Activated CD8-positive, alpha-beta T cell treated with anti-CD3 and anti-CD28 coated beads for 36 hours (primary cell): Measurements from ENCODE around the gene PIP5K1C. TPM values are rescaled to one million over a fixed set of nuclear protein-coding genes. Genes with fewer than 3 reads are reported as not detected.

Source experiments
- ATAC-seq: fragments of 200-7000 bp; cut with Tn5 transposase; one replicate; pipeline ENCODE4 v1.10.0; 2021; ENCODE audit warnings: mild to moderate bottlenecking, moderate library complexity
- CTCF ChIA-PET: fragments of 350-600 bp; sonication (Branson Sonifier 250); formaldehyde crosslinking; loops from one replicate; lab custom pipeline; 2021; ENCODE audit warnings: antibody characterized with exemption; lab: Charles Lee
- POLR2A ChIA-PET: fragments of 350-600 bp; sonication (Branson Sonifier 250); formaldehyde crosslinking; loops from one replicate; lab custom pipeline; 2021; ENCODE audit warnings: antibody characterized with exemption; lab: Charles Lee
- DNase-seq: peaks from one replicate; pipeline ENCODE4 v3.0.0-alpha.2; 2020
- H3K27ac Mint-ChIP-seq: one replicate; pipeline ENCODE4 v1.8.0; 2021; ENCODE audit warnings: mild to moderate bottlenecking, mixed read lengths
- H3K27me3 Mint-ChIP-seq: one replicate; pipeline ENCODE4 v1.8.0; 2021; ENCODE audit warnings: mixed read lengths
- H3K36me3 Mint-ChIP-seq: one replicate; pipeline ENCODE4 v1.8.0; 2021; ENCODE audit warnings: low read depth, mixed read lengths
- H3K4me1 Mint-ChIP-seq: one replicate; pipeline ENCODE4 v1.8.0; 2021; ENCODE audit warnings: low read depth, mixed read lengths
- H3K4me3 Mint-ChIP-seq: one replicate; pipeline ENCODE4 v1.8.0; 2021; ENCODE audit warnings: mild to moderate bottlenecking, moderate library complexity, mixed read lengths
- H3K9me3 Mint-ChIP-seq: one replicate; pipeline ENCODE4 v1.8.0; 2021; ENCODE audit warnings: mixed read lengths
- intact Hi-C: fragments of 100-400 bp; cut with micrococcal nuclease; formaldehyde crosslinking; loops from one replicate; pipeline ENCODE4 v1.10.0; 2022
- total RNA-seq, 2 experiments: library from RNA; stranded (reverse); gene quantifications; one replicate each; pipeline ENCODE4 v1.2.3, GENCODE V29; 2021
- TF ChIP-seq, protein P1 (sequence below): fragments of 200-600 bp; IDR thresholded peaks from one replicate; pipeline ENCODE4 v1.8.0; 2022; ENCODE audit warnings: antibody characterized with exemption, mild to moderate bottlenecking

The PIP5K1C gene
- total RNA-seq, 2 experiments from 2014 or later: 20.4 to 22.2 TPM

- H3K4me3 Mint-ChIP-seq: no peak overlapping the region
- peaks cover 42% of the 10 kb centered on the region for H3K4me1 Mint-ChIP-seq
- H3K9me3 Mint-ChIP-seq: peaks cover 7% of the 10 kb centered on the region
- no peak for ATAC-seq
- H3K27ac Mint-ChIP-seq: no peak overlapping the region
- intact Hi-C loops: no loop called here
- DNase-seq: no peak
- CTCF ChIA-PET: interaction anchor here (0.8 to 3.7 kb wide), 8 partner anchors 9 to 107 kb away, joined by 3 to 18 read pairs (median 4); partner anchors contain the start of gene TJP3
- POLR2A ChIA-PET: interaction anchor here (4.4 kb wide), 1 partner anchor 21 kb away, joined by 25 read pairs; no protein-coding TSS in a partner anchor
- H3K27me3 Mint-ChIP-seq: no peaks in the 10 kb centered on the region
- TF ChIP-seq, protein P1, sequence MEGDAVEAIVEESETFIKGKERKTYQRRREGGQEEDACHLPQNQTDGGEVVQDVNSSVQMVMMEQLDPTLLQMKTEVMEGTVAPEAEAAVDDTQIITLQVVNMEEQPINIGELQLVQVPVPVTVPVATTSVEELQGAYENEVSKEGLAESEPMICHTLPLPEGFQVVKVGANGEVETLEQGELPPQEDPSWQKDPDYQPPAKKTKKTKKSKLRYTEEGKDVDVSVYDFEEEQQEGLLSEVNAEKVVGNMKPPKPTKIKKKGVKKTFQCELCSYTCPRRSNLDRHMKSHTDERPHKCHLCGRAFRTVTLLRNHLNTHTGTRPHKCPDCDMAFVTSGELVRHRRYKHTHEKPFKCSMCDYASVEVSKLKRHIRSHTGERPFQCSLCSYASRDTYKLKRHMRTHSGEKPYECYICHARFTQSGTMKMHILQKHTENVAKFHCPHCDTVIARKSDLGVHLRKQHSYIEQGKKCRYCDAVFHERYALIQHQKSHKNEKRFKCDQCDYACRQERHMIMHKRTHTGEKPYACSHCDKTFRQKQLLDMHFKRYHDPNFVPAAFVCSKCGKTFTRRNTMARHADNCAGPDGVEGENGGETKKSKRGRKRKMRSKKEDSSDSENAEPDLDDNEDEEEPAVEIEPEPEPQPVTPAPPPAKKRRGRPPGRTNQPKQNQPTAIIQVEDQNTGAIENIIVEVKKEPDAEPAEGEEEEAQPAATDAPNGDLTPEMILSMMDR: no peak
- peaks cover 14% of the 10 kb centered on the region for H3K36me3 Mint-ChIP-seq
These were observed 7.0 kb downstream of the PIP5K1C start for GRCh38 chr19:3693025-3693925.

- peaks cover 7% of the 10 kb centered on the region for H3K9me3 Mint-ChIP-seq
- no peak overlapping the region for H3K27ac Mint-ChIP-seq
- peaks cover 45% of the 10 kb centered on the region for H3K4me1 Mint-ChIP-seq
- intact Hi-C loops: no loop called here
- no peak overlapping the region for H3K4me3 Mint-ChIP-seq
- H3K27me3 Mint-ChIP-seq: no peaks in the 10 kb centered on the region
- peak; percentile 51 for ATAC-seq
- ChIA-PET POLR2A (interaction anchor here (4.4 kb wide), 1 partner anchor 20 kb away, joined by 25 read pairs; no protein-coding TSS in a partner anchor), CTCF (interaction anchor here (0.8 to 3.7 kb wide), 9 partner anchors 9 to 84 kb away, joined by 3 to 18 read pairs (median 5); partner anchors contain the start of gene TJP3)
- H3K36me3 Mint-ChIP-seq: peaks cover 14% of the 10 kb centered on the region
- peak; percentile 61 for DNase-seq
- TF ChIP-seq, protein P1: peak; percentile 67
These were observed 7.9 kb downstream of the PIP5K1C start for GRCh38 chr19:3692141-3693024.

DNA sequence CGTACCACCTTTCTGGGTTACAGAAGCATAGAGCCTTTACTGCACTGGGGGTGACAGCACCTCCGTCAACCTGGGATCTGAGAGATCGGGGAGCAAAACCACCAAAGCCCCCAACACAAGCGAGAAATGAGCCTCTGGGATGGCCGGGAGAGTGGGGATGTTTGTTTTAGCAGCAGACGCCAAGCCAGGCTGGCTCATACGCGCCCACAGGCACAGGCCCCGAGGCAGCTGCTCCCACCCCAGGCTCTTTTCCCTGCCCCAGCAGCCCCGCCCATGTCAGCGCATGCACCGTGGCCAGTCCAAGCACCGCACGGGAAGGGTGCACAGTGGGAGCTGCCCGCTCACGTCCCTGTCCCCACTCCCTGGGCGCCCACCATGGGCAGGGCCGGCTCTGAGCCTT, 8.5 kb downstream of the PIP5K1C start:
- intact Hi-C loops: no loop called here
- peaks cover 48% of the 10 kb centered on the region for H3K4me1 Mint-ChIP-seq
- H3K9me3 Mint-ChIP-seq: peaks cover 7% of the 10 kb centered on the region
- ATAC-seq (no peak), DNase-seq (no peak)
- H3K4me3 Mint-ChIP-seq: no peak overlapping the region
- H3K27ac Mint-ChIP-seq: peak overlapping the region; percentile 70
- TF ChIP-seq, protein P1: no peak
- H3K27me3 Mint-ChIP-seq: no peaks in the 10 kb centered on the region
- CTCF ChIA-PET: interaction anchor here (0.9 to 3.7 kb wide), 8 partner anchors 9 to 30 kb away, joined by 3 to 18 read pairs (median 6); partner anchors contain the start of gene TJP3
- POLR2A ChIA-PET: interaction anchor here (4.4 kb wide), 1 partner anchor 20 kb away, joined by 25 read pairs; no protein-coding TSS in a partner anchor
- H3K36me3 Mint-ChIP-seq: peaks cover 14% of the 10 kb centered on the region

- peaks cover 14% of the 10 kb centered on the region for H3K36me3 Mint-ChIP-seq
- ATAC-seq (no peak), DNase-seq (no peak)
- H3K27me3 Mint-ChIP-seq: no peaks in the 10 kb centered on the region
- POLR2A ChIA-PET: interaction anchor here (1.6 to 4.4 kb wide), 2 partner anchors 8 to 19 kb away, joined by 7 to 25 read pairs; partner anchors contain the start of gene PIP5K1C
- peaks cover 7% of the 10 kb centered on the region for H3K9me3 Mint-ChIP-seq
- intact Hi-C loops: no loop called here
- CTCF ChIA-PET: interaction anchor here (0.5 to 3.7 kb wide), 9 partner anchors 8 to 34 kb away, joined by 3 to 18 read pairs (median 7); partner anchors contain the start of genes PIP5K1C and TJP3
- TF ChIP-seq, protein P1: no peak
- H3K27ac Mint-ChIP-seq: peak overlapping the region; percentile 70
- peaks cover 47% of the 10 kb centered on the region for H3K4me1 Mint-ChIP-seq
- H3K4me3 Mint-ChIP-seq: no peak overlapping the region
These were observed 8.9 kb downstream of the PIP5K1C start for GRCh38 chr19:3691372-3691716.
